HG03439 (cell line): Measurements from ENCODE around the gene KLHL2.
"Not testable (repeated sequence)": the region's sequence is repeated elsewhere in the genome, so short reads cannot be mapped to it uniquely, and the experiment has no call there.

Experiments used
- ATAC-seq: cut with Tn5 transposase; IDR thresholded peaks from one replicate; pipeline ENCODE4 v1.9.1; 2021; ENCODE audit warnings: mild to moderate bottlenecking, moderate library complexity; ENCODE audit not compliant: unreplicated experiment

The KLHL2 gene

GRCh38 chr4:165232623-165233433 is 25.5 kb downstream of the KLHL2 start:
- peak; percentile 53 for ATAC-seq

DNA sequence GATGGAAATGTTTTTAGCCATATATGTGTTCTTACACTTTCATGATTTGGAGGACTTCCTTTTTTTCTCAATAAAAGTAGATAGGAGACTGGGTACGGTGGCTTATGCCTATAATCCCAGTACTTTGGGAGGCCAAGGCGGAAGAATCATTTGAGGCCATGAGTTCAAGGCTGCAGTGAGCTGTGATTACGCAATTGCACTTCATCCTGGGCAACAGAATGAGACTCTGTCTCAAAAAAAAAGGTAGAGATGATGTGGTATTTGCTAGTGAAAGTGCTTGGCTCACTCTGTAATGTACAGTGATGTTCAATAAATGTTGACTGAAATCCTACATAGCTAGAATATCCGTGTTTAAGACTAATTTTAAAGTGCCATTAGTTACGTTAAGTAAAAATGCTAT is 27.4 kb downstream of the KLHL2 start:
- no peak for ATAC-seq

GRCh38 chr4:165236852-165237251 is 29.5 kb downstream of the KLHL2 start:
- not testable (repeated sequence) for ATAC-seq

DNA sequence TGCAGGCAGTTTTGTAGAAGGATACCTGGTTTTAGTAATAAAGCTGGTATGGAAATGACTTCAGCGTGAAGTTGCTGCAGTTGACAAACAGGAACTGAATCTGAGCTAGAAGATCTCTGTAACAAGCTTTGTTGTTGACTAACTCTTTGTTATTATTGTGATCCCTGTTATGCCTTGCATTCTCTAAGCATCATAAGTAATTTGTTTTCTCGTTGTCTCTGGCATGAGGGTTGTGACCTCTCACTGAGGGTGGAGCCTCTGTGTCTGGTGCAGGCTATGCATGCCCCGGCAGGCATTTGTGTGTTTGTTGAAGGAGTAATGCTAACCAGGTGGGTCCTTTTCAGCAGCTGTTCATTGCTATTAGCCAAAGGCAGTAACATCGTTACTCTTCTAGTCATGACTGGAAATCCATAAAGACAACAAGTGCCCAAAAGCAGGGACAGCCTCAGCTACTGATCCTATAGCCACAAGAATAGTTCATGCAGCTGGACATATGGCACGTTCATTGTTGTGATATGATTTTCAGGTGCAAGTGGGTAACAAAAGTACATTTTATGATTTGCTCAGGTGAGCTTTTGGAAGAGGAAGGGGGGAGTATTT is 30.8 kb downstream of the KLHL2 start:
- ATAC-seq: peak; percentile 75

DNA sequence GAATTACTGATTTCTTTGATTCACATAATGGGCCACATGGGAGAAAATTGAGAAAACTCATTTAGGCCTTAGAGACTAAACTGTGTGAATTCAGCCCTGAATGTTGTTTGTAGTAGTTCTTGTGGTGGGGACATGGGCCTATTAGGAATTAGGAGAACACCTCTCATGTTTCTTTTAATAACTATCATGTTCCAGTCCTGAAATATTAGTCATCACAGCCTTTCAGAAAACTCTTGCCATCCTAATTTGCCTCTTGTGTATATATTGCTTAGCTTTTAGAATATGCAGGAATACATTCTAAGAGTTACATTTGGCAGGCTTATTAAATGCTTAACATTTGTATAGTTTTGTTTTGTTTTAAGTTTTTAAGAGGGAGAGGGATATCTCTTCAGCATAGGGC is 33.4 kb downstream of the KLHL2 start:
- not testable (repeated sequence) for ATAC-seq

- not testable (repeated sequence) for ATAC-seq
Observed at GRCh38 chr4:165244148-165244547, 36.8 kb downstream of the KLHL2 start.

DNA sequence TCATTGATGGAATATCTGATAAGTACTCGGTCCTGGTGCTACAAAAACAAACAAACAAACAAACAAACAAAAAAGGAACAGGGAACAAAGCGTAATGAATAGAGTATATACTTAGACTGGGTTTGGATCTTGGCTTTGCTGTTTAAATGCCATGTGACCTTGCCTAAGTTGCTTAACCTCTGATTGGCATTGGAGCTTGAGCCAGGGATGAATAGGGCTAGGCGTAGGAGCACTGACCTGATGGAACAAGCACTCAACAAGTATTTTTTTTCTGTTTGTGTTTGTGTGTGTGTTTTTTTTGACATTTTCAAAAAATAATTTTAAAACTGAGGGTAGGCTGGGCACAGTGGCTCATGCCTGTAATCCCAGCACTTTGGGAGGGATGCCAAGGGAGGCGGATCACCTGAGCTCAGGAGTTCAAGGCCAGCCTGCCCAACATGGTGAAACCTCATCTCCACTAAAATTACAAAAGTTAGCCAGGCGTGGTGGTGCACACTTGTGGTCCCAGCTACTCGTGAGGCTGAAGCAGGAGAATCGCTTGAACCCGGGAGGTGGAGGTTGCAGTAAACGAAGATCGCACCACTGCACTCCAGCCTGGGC is 37.3 kb downstream of the KLHL2 start:
- not testable (repeated sequence) for ATAC-seq

DNA sequence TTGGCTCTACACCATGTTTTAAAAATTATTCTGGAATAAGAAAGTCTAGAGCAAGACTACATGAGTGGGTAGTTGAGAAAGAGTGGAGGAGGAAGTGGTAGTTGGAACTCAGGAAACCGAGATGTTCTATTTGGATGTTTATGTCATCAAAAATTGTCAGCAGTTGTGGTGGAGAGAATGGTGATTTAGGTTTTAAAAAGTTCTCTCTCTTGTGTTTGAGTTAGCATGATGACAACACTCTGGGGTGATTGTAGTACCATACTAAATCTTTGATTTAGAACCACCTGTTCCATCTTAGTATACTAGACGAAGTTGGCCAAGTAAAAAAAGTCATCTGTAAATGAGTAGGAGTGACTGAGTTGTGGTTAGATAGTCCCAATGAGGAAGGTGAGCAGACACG is 40.7 kb downstream of the KLHL2 start:
- no peak for ATAC-seq

GRCh38 chr4:165248904-165249303 is 41.5 kb downstream of the KLHL2 start:
- not testable (repeated sequence) for ATAC-seq

- not testable (repeated sequence) for ATAC-seq
Observed at GRCh38 chr4:165254771-165255170, 47.4 kb downstream of the KLHL2 start.

GRCh38 chr4:165255439-165255838 is 48.1 kb downstream of the KLHL2 start:
- peak; percentile 95 for ATAC-seq

- not testable (repeated sequence) for ATAC-seq
Observed at GRCh38 chr4:165256074-165256659, 48.8 kb downstream of the KLHL2 start.

DNA sequence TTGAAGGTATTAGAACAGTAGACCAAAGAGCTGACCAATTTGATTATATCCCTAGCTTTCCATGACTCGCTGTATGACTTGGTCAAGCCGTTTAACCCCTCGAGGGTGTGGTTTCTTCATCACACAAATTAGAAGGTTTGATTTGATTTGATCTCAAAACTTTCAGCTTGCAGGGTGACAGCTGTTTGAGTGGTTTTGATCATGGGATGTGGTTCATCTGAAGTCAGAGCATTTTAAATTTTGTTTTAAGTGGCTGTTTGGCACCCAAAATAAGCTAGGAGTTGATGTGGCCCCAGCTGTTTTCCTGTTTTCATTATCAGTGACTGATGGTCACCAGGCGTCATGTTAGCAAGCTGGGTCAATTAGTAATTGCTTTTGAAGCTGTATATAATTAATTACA is 52.4 kb downstream of the KLHL2 start:
- not testable (repeated sequence) for ATAC-seq

DNA sequence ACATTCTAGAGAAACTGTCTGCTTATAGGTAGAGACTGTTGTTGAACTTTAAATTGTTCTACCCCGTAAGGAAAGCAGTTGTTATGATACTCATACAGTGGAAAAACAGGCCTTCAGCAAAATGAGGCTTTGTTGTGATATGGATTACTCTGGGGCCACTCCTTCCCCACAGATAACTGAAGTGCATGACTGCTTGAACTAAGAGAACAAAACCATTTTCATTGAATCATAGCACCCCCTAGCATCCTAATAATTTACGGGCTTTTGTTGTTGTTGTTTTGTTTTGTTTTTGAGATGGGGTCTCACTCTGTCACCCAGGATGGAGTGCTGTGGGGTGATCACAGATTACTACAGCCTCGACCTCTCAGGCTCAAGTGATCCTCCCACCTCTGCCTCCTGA is 54.9 kb downstream of the KLHL2 start:
- ATAC-seq: not testable (repeated sequence)

- not testable (repeated sequence) for ATAC-seq
Observed at GRCh38 chr4:165263466-165263865, 56.1 kb downstream of the KLHL2 start.

DNA sequence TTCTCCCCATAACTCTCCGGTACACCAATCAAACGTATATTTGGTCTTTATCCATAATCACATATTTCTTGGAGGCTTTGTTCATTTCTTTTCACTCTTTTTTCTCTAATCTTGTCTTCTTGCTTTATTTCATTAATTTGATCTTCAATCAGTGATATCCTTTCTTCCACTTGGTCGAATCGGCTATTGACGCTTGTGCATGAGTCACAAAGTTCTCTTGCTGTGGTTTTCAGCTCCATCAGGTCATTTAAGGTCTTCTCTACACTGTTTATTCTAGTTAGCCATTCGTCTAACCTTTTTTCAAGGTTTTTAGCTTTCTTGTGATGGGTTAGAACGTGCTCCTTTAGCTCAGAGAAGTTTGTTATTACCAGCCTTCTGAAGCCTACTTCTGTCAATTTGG is 62.6 kb downstream of the KLHL2 start:
- ATAC-seq: not testable (repeated sequence)

GRCh38 chr4:165273443-165273842 is 66.1 kb downstream of the KLHL2 start:
- ATAC-seq: not testable (repeated sequence)

DNA sequence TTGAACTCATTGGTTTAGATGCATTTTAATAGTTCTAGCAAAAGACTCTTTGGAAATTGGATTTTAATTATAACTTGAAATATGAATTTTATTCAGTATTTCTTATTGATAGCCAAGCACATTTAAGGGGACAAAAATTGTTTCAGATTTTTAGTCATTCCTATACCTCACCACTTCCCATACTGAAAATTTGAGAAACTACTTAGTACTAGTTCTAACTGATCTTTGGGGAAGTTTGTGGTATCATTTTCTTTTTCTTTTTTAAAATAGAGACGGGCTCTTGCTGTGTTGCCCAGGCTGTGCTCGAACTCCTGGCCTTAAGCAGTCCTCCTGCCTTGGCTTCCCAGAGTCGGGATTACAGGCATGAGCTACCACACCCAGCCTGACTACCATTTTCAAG is 68.0 kb downstream of the KLHL2 start:
- not testable (repeated sequence) for ATAC-seq

GRCh38 chr4:165279531-165279930 is 72.2 kb downstream of the KLHL2 start:
- not testable (repeated sequence) for ATAC-seq

- ATAC-seq: not testable (repeated sequence)
Observed at GRCh38 chr4:165284697-165285096, 77.3 kb downstream of the KLHL2 start.

- peak; percentile 59 for ATAC-seq
Observed at GRCh38 chr4:165286619-165287340, 79.4 kb downstream of the KLHL2 start.
